ENCODE data around the gene CCR6. TPM values are rescaled to one million over a fixed set of nuclear protein-coding genes. Genes with fewer than 3 reads are reported as not detected.

Gene CCR6
- total and polyA plus RNA-seq, 2 donors (not counting 3 experiments of a cell fraction or from before 2014, with no cell fraction given), result not detected

GRCh38 chr6:167113047-167113754, 9.7 kb upstream of the CCR6 start:
- Histone ChIP-seq H2AFZ (ENCODE audit: low read depth, low read length) (no peak overlapping the region), H3K4me3 (replicated peaks in 1 of 3; ENCODE audit: insufficient read depth in 1 of 3, low read depth in 1 of 3, low read length in 3 of 3) (no peak overlapping the region), H3K9me3 (replicated peaks; ENCODE audit: control insufficient read depth, insufficient read depth, low read length) (no peaks in the 10 kb centered on the region), H3K4me1 (ENCODE audit: control insufficient read depth, extremely low read depth, insufficient read depth, low read length) (no peaks in the 10 kb centered on the region), H3K9ac (replicated peaks; ENCODE audit: extremely low read depth, insufficient read depth, low read length) (no peak overlapping the region), H4K20me1 (replicated peaks; ENCODE audit: control insufficient read depth, extremely low read depth, insufficient read depth, low read length) (no peaks in the 10 kb centered on the region), H3K27me3 (ENCODE audit: control insufficient read depth in 2 of 2, insufficient read depth in 2 of 2, low read length in 2 of 2) (no peaks in the 10 kb centered on the region), H3K9me1 (replicated peaks; ENCODE audit: control insufficient read depth, extremely low read depth, insufficient read depth, low read length) (no peaks in the 10 kb centered on the region), H3K79me2 (ENCODE audit: control insufficient read depth, insufficient read depth, low read length) (no peaks in the 10 kb centered on the region), H3K36me3 (ENCODE audit: control insufficient read depth in 2 of 2, extremely low read depth in 1 of 2, insufficient read depth in 2 of 2, low read length in 2 of 2) (no peaks in the 10 kb centered on the region), H3K4me2 (ENCODE audit: insufficient read depth, low read length) (no peak overlapping the region), H3K27ac (ENCODE audit: insufficient read depth, low read depth, low read length) (no peak overlapping the region)
- POLR2A ChIA-PET, result no interaction called here
- intact Hi-C loops (cut with micrococcal nuclease), result no loop called here
- TF ChIP-seq JUN (IDR thresholded peaks at IDR 0.05; ENCODE audit: borderline replicate concordance, insufficient read depth, insufficient read length, low read depth) (no peak), CTCF (IDR thresholded peaks at IDR 0.05; ENCODE audit: extremely low read depth in 1 of 2, insufficient read depth in 1 of 2, low read depth in 1 of 2, low read length in 2 of 2) (no peak), POLR2A (IDR thresholded peaks at IDR 0.05; ENCODE audit: low read depth, low read length) (no peak), POLR2AphosphoS5 (IDR thresholded peaks at IDR 0.05; ENCODE audit: insufficient read depth, low read depth, low read length) (no peak), EZH2 (IDR thresholded peaks at IDR 0.05; ENCODE audit: borderline replicate concordance, low read depth, low read length, severe bottlenecking) (no peak), FOS (IDR thresholded peaks at IDR 0.05; ENCODE audit: borderline replicate concordance, insufficient read depth, low read length) (no peak), GATA2 (IDR thresholded peaks at IDR 0.05; ENCODE audit: insufficient read depth, insufficient read length, low read depth, low read length) (no peak)
- TF ChIP-seq, protein P1, sequence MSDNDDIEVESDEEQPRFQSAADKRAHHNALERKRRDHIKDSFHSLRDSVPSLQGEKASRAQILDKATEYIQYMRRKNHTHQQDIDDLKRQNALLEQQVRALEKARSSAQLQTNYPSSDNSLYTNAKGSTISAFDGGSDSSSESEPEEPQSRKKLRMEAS (IDR thresholded peaks at IDR 0.05; ENCODE audit: insufficient read depth, insufficient read length), result no peak
- no TSS peak for BruUV-seq (replicated peaks)
- FAIRE-seq (no peak), DNase-seq (ENCODE audit: low read depth, low spot score) (no peak)
- CTCF ChIA-PET, result no interaction called here
- dilution Hi-C loops (cut with MboI; ENCODE audit: extremely low pct_ligation_motif_present, low sequenced_read_pairs), result no loop called here

Data from endothelial cell of umbilical vein (primary cell).